Measurements from ENCODE around the gene CNDP2.

- TF ChIP-seq SUZ12 (IDR thresholded peaks at IDR 0.05; ENCODE audit: extremely low read depth, insufficient read depth, insufficient read length) (no peak), ZNF274 (IDR thresholded peaks at IDR 0.05; ENCODE audit: low read depth, low read length) (no peak), YY1 (IDR thresholded peaks at IDR 0.05; ENCODE audit: insufficient read depth, insufficient read length) (no peak)
These were observed 26.7 kb downstream of the CNDP2 start for GRCh38 chr18:74522635-74523548.
